GM18951 (cell line): ENCODE results near the gene THBS3.
"Not testable (repeated sequence)": the region's sequence is repeated elsewhere in the genome, so short reads cannot be mapped to it uniquely, and the experiment has no call there.

Experiments
- POLR2A ChIP-seq: IDR thresholded peaks from 4 replicates; pipeline ENCODE4 v1.6.1; 2011; ENCODE audit warnings: mild to moderate bottlenecking; ENCODE audit not compliant: insufficient read length, insufficient read depth; ENCODE audit errors: extremely low read depth
- in situ Hi-C: fragments of 300-500 bp; cut with MboI; formaldehyde crosslinking; loops from one replicate; pipeline ENCODE4 v1.12.0; 2022; ENCODE audit warnings: low sequenced_read_pairs, mixed read lengths, inconsistent platforms; ENCODE audit not compliant: unreplicated experiment

THBS3 gene

GRCh38 chr1:155226910-155227260 lies 19.2 kb upstream of the THBS3 start:
- in situ Hi-C loops: no loop called here
- TF ChIP-seq POLR2A: no peak

DNA sequence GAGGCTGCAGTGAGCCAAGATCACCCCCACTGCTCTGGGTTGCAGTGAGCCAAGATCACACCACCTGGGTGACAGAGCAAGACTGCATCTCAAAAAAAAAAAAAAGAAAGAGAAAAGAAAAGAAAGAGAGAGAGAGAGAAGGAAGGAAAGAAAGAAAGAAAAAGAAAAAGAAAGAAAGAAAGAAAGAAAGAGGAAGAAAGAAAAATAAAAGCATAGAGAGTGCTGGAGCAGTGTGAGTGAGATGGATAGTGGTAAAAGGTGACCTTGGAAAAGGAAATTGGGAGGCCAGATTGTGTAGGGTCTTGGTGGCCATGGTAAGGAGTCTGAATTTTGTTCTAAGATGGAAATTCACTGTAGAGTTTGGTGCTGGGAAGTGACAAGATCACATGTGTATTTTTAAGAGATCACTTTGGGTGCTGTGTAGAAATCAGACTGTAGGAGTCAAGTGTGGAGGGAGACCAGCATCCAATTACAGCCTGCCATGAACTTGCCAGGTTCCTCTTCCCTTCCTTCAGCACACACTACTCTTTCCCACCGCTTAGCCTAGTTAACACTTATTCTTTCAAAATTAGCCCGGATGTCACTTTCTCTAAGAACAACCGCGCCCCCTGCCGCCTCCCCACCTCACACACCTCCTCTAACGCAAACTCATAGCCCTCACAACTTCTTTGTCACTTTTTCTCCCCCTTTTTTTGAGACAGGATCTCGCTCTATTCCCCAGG lies 18.7 kb upstream of the THBS3 start:
- in situ Hi-C loops: no loop called here

DNA sequence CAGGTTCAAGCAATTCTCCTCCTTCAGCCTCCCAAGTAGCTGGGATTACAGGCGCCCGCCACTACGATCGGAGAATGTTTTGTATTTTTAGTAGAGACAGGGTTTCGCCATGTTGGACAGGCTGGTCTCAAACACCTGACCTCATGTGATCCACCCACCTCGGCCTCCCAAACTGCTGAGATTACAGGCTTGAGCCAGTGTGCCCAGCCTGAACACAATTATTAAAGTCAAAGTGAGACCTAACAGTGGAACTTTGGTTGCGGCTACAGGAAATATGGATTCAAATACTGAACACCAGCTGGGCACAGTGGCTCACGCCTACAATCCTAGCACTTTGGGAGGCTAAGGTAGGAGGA lies 17.7 kb upstream of the THBS3 start:
- in situ Hi-C loops: not testable (repeated sequence)

More for the DNA sequence above, 18.7 kb upstream of the THBS3 start:
- no peak for TF ChIP-seq POLR2A

- TF ChIP-seq POLR2A: no peak
- in situ Hi-C loops: no loop called here
Measured at GRCh38 chr1:155223047-155223446, 15.3 kb upstream of the THBS3 start.

GRCh38 chr1:155220211-155220965 lies 12.7 kb upstream of the THBS3 start:
- in situ Hi-C loops: not testable (repeated sequence)

DNA sequence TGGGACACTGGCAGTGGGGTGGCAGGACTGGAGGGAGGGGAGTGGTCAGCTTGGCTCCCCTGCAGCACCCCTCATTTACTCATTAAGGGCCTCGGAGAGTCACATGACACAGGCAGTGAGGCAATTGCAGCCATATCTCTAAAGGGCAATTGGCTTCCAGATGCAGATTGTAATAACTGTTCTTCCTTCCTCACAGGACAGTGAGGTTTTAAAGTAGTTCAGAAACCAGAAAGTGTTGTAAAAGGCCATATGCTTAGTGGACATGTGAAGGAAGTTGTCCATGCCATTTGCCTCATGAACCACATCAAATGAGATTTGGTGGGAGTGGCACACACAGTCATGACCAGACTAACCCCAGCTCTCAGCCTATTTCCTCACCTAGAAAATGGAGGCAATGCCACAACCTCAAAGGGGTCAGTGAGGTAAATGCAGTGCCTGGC lies 11.9 kb upstream of the THBS3 start:
- TF ChIP-seq POLR2A: no peak
- in situ Hi-C loops: no loop called here

- TF ChIP-seq POLR2A: no peak
- in situ Hi-C loops: no loop called here
Measured at GRCh38 chr1:155218854-155219591, 11.3 kb upstream of the THBS3 start.

DNA sequence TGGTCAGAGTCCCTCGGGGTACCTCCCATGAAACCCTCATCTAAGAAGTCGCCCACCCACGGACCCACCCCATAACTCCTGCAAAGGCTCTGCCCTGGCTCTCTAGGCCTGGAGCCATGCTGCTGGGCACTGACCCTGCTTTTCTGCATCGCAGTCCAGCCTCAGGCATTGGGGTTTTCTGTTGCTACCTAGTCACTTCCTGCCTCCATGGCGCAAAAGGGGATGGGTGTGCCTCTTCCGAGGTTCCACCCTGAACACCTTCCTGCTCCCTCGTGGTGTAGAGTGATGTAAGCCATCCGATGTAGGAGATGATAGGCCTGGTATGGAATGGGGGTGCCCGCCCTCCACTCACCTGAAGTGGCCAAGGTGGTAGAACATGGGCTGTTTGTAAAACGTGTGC lies 7.0 kb upstream of the THBS3 start:
- in situ Hi-C loops: not testable (repeated sequence)

DNA sequence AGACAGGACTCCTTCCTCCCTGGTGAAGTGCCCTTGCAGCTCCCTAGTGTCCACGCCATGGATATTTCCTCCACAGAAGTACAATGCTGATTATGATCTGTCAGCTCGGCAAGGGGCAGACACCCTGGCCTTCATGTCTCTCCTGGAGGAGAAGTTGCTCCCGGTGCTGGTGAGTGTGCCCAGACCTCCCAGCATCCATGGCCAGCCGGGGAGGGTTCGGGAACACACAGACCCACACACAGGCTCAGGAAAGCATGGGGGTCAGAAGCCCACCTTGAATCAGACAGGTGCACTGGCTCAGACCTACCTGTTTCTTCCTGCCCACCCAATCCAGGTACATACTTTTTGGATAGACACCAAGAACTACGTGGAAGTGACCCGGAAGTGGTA lies 4.3 kb upstream of the THBS3 start:
- in situ Hi-C loops: not testable (repeated sequence)

- in situ Hi-C loops: not testable (repeated sequence)
Measured at GRCh38 chr1:155211381-155212050, 3.8 kb upstream of the THBS3 start.

DNA sequence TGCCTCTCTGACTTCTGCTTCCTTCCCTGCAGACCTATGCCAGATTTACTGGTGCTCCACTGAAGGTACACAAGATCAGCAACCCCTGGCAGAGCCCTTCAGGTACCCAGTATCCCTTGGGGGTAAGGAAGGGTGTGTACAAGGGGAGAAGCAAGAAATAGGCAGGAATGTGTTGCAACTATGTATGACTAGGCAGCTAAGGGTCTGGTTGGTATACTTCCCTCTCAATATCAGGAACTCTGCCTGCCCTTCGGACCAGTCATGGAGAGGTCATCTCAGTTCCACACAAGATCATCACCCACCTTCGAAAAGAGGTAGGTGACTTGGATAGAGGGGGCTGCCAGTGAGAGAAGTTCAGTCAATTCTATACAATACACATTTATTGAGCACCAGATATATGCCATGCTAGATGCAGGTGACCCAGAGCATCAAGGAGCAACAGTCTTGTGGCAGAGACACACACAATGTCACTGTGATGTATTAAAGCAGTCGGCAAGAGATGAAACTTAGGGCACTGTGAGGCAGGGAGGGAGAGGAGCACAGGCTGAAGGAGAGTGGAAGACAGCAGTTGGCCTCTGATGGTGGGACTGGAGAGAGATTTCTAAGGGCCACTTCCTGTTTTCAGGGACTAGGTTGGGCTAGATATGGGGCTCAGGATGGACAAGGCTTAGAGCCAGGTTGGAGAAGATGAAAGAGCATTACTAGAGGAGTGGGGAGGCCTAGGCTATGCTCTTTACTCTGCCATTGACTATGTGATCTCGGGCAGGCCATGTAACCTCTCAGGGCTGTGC lies 2.8 kb upstream of the THBS3 start:
- TF ChIP-seq POLR2A: no peak
- in situ Hi-C loops: no loop called here

DNA sequence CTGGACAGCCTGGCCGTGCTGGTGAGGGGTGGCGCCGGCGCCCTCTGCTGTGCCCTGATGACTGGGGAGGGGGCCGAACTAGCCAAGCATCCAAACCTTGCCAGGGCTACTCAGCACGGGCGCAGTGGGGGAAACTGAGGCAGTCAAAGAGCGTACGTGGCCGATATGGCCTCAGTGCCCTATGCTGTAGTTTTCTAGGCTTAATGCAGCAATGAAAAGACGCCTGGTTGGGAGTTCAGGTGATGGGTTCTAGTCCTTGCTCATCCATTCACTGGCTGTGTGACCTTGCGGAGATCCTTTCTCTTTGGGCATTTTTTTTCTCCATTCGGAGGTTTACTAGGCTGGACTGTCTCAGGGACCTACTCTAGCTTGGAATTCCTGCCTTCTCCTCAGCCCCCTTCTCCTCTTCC lies 1.6 kb upstream of the THBS3 start:
- in situ Hi-C loops: no loop called here
- no peak for TF ChIP-seq POLR2A
